HL-60 (cell line): Measurements from ENCODE around the gene CCDC120.

Experiments used
- DNase-seq, 2 experiments: peaks; one replicate each; pipeline ENCODE4 v3.0.0-alpha.2; 2010 to 2020; ENCODE audit warnings: low read depth in 1 of 2, low spot score in 1 of 2
- H3K27ac ChIP-seq: fragments of 250-450 bp; sonication (Bioruptor Pico); replicated peaks from 2 replicates; pipeline ENCODE4 v1.5.1; 2020; ENCODE audit warnings: mild to moderate bottlenecking, moderate library complexity
- H3K27me3 ChIP-seq: fragments of 250-450 bp; sonication (Bioruptor Pico); 2 replicates; pipeline ENCODE4 v1.5.1; 2021; ENCODE audit warnings: mild to moderate bottlenecking, moderate library complexity; ENCODE audit not compliant: insufficient read depth, poor library complexity, severe bottlenecking
- H3K4me3 ChIP-seq: replicated peaks from 2 replicates; pipeline ENCODE4 v1.5.1; 2011; ENCODE audit warnings: mild to moderate bottlenecking, control low read depth, low read length; ENCODE audit not compliant: insufficient read depth
- POLR2AphosphoS5 ChIP-seq: IDR thresholded peaks from 2 replicates; pipeline ENCODE4 v1.6.1; 2012; ENCODE audit warnings: low read depth
- SPI1 ChIP-seq: IDR thresholded peaks from 2 replicates; pipeline ENCODE4 v1.6.1; 2012; ENCODE audit warnings: low read depth, mild to moderate bottlenecking, borderline replicate concordance
- TF ChIP-seq, protein P1 (sequence below): IDR thresholded peaks from one replicate; pipeline ENCODE4 v1.5.1; 2011; ENCODE audit warnings: low read length, control low read depth, inconsistent platforms; ENCODE audit not compliant: insufficient read depth
- TF ChIP-seq, protein P2 (sequence below): IDR thresholded peaks from 2 replicates; pipeline ENCODE4 v1.6.1; 2012; ENCODE audit warnings: low read depth; ENCODE audit not compliant: insufficient replicate concordance

Gene CCDC120

GRCh38 chrX:49082271-49082871 lies 23.6 kb downstream of the CCDC120 start:
- TF ChIP-seq SPI1: no peak
- TF ChIP-seq, protein P1, sequence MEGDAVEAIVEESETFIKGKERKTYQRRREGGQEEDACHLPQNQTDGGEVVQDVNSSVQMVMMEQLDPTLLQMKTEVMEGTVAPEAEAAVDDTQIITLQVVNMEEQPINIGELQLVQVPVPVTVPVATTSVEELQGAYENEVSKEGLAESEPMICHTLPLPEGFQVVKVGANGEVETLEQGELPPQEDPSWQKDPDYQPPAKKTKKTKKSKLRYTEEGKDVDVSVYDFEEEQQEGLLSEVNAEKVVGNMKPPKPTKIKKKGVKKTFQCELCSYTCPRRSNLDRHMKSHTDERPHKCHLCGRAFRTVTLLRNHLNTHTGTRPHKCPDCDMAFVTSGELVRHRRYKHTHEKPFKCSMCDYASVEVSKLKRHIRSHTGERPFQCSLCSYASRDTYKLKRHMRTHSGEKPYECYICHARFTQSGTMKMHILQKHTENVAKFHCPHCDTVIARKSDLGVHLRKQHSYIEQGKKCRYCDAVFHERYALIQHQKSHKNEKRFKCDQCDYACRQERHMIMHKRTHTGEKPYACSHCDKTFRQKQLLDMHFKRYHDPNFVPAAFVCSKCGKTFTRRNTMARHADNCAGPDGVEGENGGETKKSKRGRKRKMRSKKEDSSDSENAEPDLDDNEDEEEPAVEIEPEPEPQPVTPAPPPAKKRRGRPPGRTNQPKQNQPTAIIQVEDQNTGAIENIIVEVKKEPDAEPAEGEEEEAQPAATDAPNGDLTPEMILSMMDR: no peak
- TF ChIP-seq, protein P2, sequence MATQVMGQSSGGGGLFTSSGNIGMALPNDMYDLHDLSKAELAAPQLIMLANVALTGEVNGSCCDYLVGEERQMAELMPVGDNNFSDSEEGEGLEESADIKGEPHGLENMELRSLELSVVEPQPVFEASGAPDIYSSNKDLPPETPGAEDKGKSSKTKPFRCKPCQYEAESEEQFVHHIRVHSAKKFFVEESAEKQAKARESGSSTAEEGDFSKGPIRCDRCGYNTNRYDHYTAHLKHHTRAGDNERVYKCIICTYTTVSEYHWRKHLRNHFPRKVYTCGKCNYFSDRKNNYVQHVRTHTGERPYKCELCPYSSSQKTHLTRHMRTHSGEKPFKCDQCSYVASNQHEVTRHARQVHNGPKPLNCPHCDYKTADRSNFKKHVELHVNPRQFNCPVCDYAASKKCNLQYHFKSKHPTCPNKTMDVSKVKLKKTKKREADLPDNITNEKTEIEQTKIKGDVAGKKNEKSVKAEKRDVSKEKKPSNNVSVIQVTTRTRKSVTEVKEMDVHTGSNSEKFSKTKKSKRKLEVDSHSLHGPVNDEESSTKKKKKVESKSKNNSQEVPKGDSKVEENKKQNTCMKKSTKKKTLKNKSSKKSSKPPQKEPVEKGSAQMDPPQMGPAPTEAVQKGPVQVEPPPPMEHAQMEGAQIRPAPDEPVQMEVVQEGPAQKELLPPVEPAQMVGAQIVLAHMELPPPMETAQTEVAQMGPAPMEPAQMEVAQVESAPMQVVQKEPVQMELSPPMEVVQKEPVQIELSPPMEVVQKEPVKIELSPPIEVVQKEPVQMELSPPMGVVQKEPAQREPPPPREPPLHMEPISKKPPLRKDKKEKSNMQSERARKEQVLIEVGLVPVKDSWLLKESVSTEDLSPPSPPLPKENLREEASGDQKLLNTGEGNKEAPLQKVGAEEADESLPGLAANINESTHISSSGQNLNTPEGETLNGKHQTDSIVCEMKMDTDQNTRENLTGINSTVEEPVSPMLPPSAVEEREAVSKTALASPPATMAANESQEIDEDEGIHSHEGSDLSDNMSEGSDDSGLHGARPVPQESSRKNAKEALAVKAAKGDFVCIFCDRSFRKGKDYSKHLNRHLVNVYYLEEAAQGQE: no peak
- no peak for TF ChIP-seq POLR2AphosphoS5
- Histone ChIP-seq H3K27me3 (no peaks in the 10 kb centered on the region), H3K27ac (no peak overlapping the region), H3K4me3 (no peak overlapping the region)
- DNase-seq: no peak

GRCh38 chrX:49089553-49089952 lies 30.8 kb downstream of the CCDC120 start:
- DNase-seq: no peak
- H3K27me3 ChIP-seq: no peaks in the 10 kb centered on the region
- H3K27ac ChIP-seq: no peak overlapping the region
- TF ChIP-seq, protein P1: no peak
- no peak overlapping the region for H3K4me3 ChIP-seq

DNA sequence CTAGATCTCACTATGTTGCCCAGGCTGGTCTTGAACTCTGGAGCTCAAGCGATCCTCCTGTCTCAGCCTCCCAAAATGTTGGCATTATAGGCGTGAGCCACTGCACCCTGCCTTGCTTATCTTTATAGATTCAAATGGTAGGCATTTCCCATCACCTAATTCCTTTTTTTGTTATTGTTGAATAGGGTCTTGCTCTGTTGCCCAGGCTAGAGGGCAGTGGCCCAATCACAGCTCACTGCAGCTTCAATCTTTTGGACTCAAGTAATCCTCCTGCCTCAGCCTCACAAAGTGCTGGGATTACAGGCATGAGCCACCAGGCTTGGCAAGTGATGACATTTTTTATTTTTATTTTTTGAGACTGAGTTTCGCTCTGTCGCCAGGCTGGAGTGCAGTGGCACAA lies 37.6 kb downstream of the CCDC120 start:
- Histone ChIP-seq H3K27me3 (no peaks in the 10 kb centered on the region), H3K27ac (no peak overlapping the region)

GRCh38 chrX:49100704-49101628 lies 42.2 kb downstream of the CCDC120 start:
- TF ChIP-seq, protein P2: no peak
- TF ChIP-seq POLR2AphosphoS5 (peak; percentile 72), SPI1 (no peak)
- TF ChIP-seq, protein P1: no peak
- DNase-seq: peak; percentile 90 to 93
- peak overlapping the region; percentile 91 for H3K27ac ChIP-seq
- H3K27me3 ChIP-seq: no peaks in the 10 kb centered on the region
- peak overlapping the region; percentile 54 for H3K4me3 ChIP-seq

More for the DNA sequence above, 37.6 kb downstream of the CCDC120 start:
- DNase-seq: no peak
- TF ChIP-seq SPI1: no peak
- H3K4me3 ChIP-seq: no peak overlapping the region
